ENCODE results near the gene AGTPBP1.

Gene AGTPBP1

GRCh38 chr9:85662573-85662972 lies 79.2 kb downstream of the AGTPBP1 start:
- in situ Hi-C loops (cut with MboI; ENCODE audit: low pct_unique_long_range_greater_than_20kb, low sequenced_read_pairs, unreplicated experiment): no loop called here
- no peak for DNase-seq (ENCODE audit: low spot score)
- no peak for TF ChIP-seq CTCF (IDR thresholded peaks at IDR 0.05; ENCODE audit: extremely low read depth, insufficient read depth, missing control alignments)

DNA sequence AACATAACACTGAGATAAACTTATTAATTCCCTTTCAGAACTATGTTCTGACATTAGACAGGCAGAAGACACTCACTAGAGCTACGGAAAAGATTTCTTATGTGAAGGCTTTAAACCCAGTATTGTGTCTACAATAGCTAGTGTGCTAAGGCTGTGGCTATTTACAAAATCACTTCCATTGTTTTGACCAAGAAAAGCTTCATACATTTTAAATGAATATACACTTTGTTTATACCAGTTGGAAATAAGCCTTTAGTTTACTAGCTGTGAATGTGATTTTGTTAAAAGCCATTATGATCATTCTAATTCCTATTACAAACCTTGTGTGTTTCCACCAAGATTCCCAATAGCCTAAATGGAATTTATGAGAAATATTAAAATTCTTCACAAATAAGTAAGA lies 83.0 kb downstream of the AGTPBP1 start:
- no peak for DNase-seq (ENCODE audit: low spot score)
- no peak for TF ChIP-seq CTCF (IDR thresholded peaks at IDR 0.05; ENCODE audit: extremely low read depth, insufficient read depth, missing control alignments)
- in situ Hi-C loops (cut with MboI; ENCODE audit: low pct_unique_long_range_greater_than_20kb, low sequenced_read_pairs, unreplicated experiment): no loop called here

DNA sequence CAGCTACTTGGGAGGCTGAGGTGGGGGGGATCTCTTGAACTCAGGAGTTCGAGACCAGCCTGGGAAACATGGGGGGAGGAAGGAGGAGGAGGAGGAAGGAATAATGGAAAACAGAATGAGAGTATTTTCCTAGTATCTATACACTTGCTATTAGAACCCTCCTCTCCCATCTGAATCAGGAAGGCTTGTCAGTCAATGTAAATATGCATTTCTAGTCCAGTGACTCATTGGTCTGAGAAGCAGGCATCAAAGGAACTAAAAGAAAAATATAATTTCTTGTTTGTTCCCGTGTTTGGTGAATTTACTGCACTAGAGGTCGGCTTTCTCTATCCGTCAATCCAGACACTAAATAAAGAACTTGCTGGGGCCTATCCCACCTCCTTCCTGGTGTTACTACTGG lies 88.6 kb downstream of the AGTPBP1 start:
- in situ Hi-C loops (cut with MboI; ENCODE audit: low pct_unique_long_range_greater_than_20kb, low sequenced_read_pairs, unreplicated experiment): no loop called here
- no peak for TF ChIP-seq CTCF (IDR thresholded peaks at IDR 0.05; ENCODE audit: extremely low read depth, insufficient read depth, missing control alignments)
- no peak for DNase-seq (ENCODE audit: low spot score)

GRCh38 chr9:85647571-85647970 lies 94.2 kb downstream of the AGTPBP1 start:
- in situ Hi-C loops (cut with MboI; ENCODE audit: low pct_unique_long_range_greater_than_20kb, low sequenced_read_pairs, unreplicated experiment): no loop called here
- peak; percentile 6 for DNase-seq (ENCODE audit: low spot score)
- TF ChIP-seq CTCF (IDR thresholded peaks at IDR 0.05; ENCODE audit: extremely low read depth, insufficient read depth, missing control alignments): no peak

- TF ChIP-seq CTCF (IDR thresholded peaks at IDR 0.05; ENCODE audit: extremely low read depth, insufficient read depth, missing control alignments): no peak
- DNase-seq (ENCODE audit: low spot score): no peak
- in situ Hi-C loops (cut with MboI; ENCODE audit: low pct_unique_long_range_greater_than_20kb, low sequenced_read_pairs, unreplicated experiment): no loop called here
These were observed 95.7 kb downstream of the AGTPBP1 start for GRCh38 chr9:85645909-85646627.

- DNase-seq (ENCODE audit: low spot score): no peak
- in situ Hi-C loops (cut with MboI; ENCODE audit: low pct_unique_long_range_greater_than_20kb, low sequenced_read_pairs, unreplicated experiment): no loop called here
- no peak for TF ChIP-seq CTCF (IDR thresholded peaks at IDR 0.05; ENCODE audit: extremely low read depth, insufficient read depth, missing control alignments)
These were observed 101.3 kb downstream of the AGTPBP1 start for GRCh38 chr9:85640425-85640824.
